ENCODE data around the gene RPGRIP1L.

Gene RPGRIP1L

DNA sequence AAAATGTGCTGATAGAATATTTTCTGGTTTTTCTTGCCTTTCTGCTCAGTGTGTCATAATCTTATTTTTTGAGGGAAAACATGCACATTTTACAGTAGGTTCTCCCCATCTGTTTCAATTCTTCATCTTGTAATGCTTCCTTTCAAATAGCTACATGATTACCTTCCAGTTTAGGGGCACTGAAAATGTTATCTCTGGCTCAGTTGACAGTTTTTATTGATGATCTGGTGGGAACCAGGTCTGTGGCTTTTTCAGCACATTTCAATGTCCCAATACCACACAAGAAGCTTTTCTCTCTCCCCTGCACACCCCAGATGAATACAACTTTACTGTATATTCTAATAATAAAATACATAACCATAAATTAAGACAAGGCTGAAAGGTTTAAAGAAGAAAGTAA, 36.8 kb upstream of the RPGRIP1L start:
- Histone ChIP-seq H3K27ac (ENCODE audit: low read depth, low read length) (no peak overlapping the region), H3F3A (ENCODE audit: control insufficient read depth, insufficient read depth) (no peaks in the 10 kb centered on the region), H3K4me2 (ENCODE audit: low read length) (no peak overlapping the region), H4K20me1 (ENCODE audit: control insufficient read depth, insufficient read depth, low read depth, low read length) (no peaks in the 10 kb centered on the region; the same call in 1 of the 2 replicates), H3K27me3 (ENCODE audit: control insufficient read depth, low read length) (no peaks in the 10 kb centered on the region), H3K4me1 (ENCODE audit: control insufficient read depth, low read length) (no peaks in the 10 kb centered on the region), H3K4me3 (ENCODE audit: low read length) (no peak overlapping the region), H3K79me2 (ENCODE audit: control insufficient read depth, low read length) (peaks cover 23% of the 10 kb centered on the region), H3K9me2 (replicated peaks; ENCODE audit: control insufficient read depth, low read length) (no peaks in the 10 kb centered on the region), H3K36me3 (ENCODE audit: control insufficient read depth, low read length) (no peaks in the 10 kb centered on the region), H3K9me3 (ENCODE audit: control insufficient read depth, insufficient read depth, low read length) (no peaks in the 10 kb centered on the region)
- TF ChIP-seq, protein P1, sequence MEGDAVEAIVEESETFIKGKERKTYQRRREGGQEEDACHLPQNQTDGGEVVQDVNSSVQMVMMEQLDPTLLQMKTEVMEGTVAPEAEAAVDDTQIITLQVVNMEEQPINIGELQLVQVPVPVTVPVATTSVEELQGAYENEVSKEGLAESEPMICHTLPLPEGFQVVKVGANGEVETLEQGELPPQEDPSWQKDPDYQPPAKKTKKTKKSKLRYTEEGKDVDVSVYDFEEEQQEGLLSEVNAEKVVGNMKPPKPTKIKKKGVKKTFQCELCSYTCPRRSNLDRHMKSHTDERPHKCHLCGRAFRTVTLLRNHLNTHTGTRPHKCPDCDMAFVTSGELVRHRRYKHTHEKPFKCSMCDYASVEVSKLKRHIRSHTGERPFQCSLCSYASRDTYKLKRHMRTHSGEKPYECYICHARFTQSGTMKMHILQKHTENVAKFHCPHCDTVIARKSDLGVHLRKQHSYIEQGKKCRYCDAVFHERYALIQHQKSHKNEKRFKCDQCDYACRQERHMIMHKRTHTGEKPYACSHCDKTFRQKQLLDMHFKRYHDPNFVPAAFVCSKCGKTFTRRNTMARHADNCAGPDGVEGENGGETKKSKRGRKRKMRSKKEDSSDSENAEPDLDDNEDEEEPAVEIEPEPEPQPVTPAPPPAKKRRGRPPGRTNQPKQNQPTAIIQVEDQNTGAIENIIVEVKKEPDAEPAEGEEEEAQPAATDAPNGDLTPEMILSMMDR (IDR thresholded peaks at IDR 0.05; ENCODE audit: low read depth, low read length, poor library complexity, severe bottlenecking) = no peak
- TF ChIP-seq EZH2phosphoT487 (IDR thresholded peaks at IDR 0.05; ENCODE audit: borderline replicate concordance, low read length) = no peak

DNA sequence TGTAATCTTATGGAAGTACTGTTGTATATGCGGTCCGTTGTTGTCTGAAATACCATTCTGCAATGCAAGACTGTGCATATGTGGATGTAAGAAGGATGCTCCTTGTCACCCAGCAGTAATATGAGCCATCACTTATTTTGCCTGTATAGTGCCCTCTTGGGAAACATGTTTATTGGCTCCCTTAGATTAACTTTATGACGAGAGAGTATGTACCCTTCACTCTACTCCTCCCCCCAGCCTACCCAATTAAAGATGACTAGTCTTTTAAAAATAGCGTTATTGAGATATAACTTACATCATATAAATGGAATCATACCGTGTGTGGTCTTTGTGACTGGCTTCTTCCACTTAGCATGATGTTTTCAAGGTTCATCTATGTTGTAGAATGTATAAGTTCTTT, 33.9 kb upstream of the RPGRIP1L start:
- H4K20me1 ChIP-seq (ENCODE audit: control insufficient read depth, insufficient read depth, low read depth, low read length) = peaks cover 3% of the 10 kb centered on the region; the same call in 1 of the 2 replicates
- H3K4me3 ChIP-seq (ENCODE audit: low read length) = no peak overlapping the region
- no peaks in the 10 kb centered on the region for H3K27me3 ChIP-seq (ENCODE audit: control insufficient read depth, low read length)
- H3K4me2 ChIP-seq (ENCODE audit: low read length) = no peak overlapping the region
- H3K9me3 ChIP-seq (ENCODE audit: control insufficient read depth, insufficient read depth, low read length) = no peaks in the 10 kb centered on the region
- peaks cover 26% of the 10 kb centered on the region for H3K79me2 ChIP-seq (ENCODE audit: control insufficient read depth, low read length)
- no peaks in the 10 kb centered on the region for H3K4me1 ChIP-seq (ENCODE audit: control insufficient read depth, low read length)
- H3K36me3 ChIP-seq (ENCODE audit: control insufficient read depth, low read length) = no peaks in the 10 kb centered on the region
- no peaks in the 10 kb centered on the region for H3K9me2 ChIP-seq (replicated peaks; ENCODE audit: control insufficient read depth, low read length)
- H3F3A ChIP-seq (ENCODE audit: control insufficient read depth, insufficient read depth) = no peaks in the 10 kb centered on the region
- TF ChIP-seq, protein P1 (IDR thresholded peaks at IDR 0.05; ENCODE audit: low read depth, low read length, poor library complexity, severe bottlenecking) = no peak
- no peak for TF ChIP-seq EZH2phosphoT487 (IDR thresholded peaks at IDR 0.05; ENCODE audit: borderline replicate concordance, low read length)
- H3K27ac ChIP-seq (ENCODE audit: low read depth, low read length) = no peak overlapping the region

DNA sequence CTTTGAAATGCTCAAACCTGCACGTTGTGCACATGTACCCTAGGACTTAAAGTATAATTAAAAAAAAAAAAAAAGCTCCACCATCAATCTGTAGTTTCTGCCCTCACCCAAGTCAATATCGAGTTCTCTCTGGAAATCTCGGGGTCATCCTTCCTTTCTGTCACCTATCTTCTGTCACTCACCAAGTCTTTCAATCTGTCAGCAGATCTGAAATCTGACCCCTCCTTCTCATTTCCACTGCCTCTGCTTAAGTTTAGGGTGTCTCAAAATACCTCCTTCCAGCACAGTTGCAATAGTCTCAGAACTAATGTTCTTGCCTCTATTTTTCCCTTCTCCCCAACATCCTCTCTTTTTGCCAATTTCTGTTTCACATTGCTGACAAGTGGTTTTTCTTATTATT, 32.6 kb upstream of the RPGRIP1L start:
- H3K36me3 ChIP-seq (ENCODE audit: control insufficient read depth, low read length) = no peaks in the 10 kb centered on the region
- no peaks in the 10 kb centered on the region for H3K27me3 ChIP-seq (ENCODE audit: control insufficient read depth, low read length)
- no peak overlapping the region for H3K4me2 ChIP-seq (ENCODE audit: low read length)
- H3K9me3 ChIP-seq (ENCODE audit: control insufficient read depth, insufficient read depth, low read length) = no peaks in the 10 kb centered on the region
- peaks cover 24% of the 10 kb centered on the region for H3K79me2 ChIP-seq (ENCODE audit: control insufficient read depth, low read length)
- no peak overlapping the region for H3K27ac ChIP-seq (ENCODE audit: low read depth, low read length)
- no peaks in the 10 kb centered on the region for H3F3A ChIP-seq (ENCODE audit: control insufficient read depth, insufficient read depth)
- no peaks in the 10 kb centered on the region for H3K4me1 ChIP-seq (ENCODE audit: control insufficient read depth, low read length)
- no peak for TF ChIP-seq EZH2phosphoT487 (IDR thresholded peaks at IDR 0.05; ENCODE audit: borderline replicate concordance, low read length)
- TF ChIP-seq, protein P1 (IDR thresholded peaks at IDR 0.05; ENCODE audit: low read depth, low read length, poor library complexity, severe bottlenecking) = no peak
- no peaks in the 10 kb centered on the region for H3K9me2 ChIP-seq (replicated peaks; ENCODE audit: control insufficient read depth, low read length)
- peaks cover 3% of the 10 kb centered on the region; the same call in 1 of the 2 replicates for H4K20me1 ChIP-seq (ENCODE audit: control insufficient read depth, insufficient read depth, low read depth, low read length)
- H3K4me3 ChIP-seq (ENCODE audit: low read length) = no peak overlapping the region
